WTC11 (cell line): ENCODE measurements around the gene LARP4. TPM values are rescaled to one million over a fixed set of nuclear protein-coding genes. Genes with fewer than 3 reads are reported as not detected.

Experiments used
- ATAC-seq: fragments of 200-7000 bp; cut with Tn5 transposase; 2 replicates; pipeline ENCODE4 v1.10.0; 2021; ENCODE audit warnings: mild to moderate bottlenecking, moderate library complexity
- CTCF ChIA-PET: fragments of 300-600 bp; sonication (Branson Sonifier 250); formaldehyde crosslinking; loops from one replicate; lab custom pipeline; 2021; ENCODE audit warnings: antibody characterized with exemption; lab: Charles Lee
- POLR2A ChIA-PET: fragments of 350-600 bp; sonication (Branson Sonifier 250); formaldehyde crosslinking; loops from one replicate; lab custom pipeline; 2021; ENCODE audit warnings: antibody characterized with exemption; lab: Charles Lee
- DNase-seq: peaks from one replicate; pipeline ENCODE4 v3.0.0; 2021; ENCODE audit warnings: low spot score
- H3K27ac Mint-ChIP-seq: 2 replicates; pipeline ENCODE4 v1.8.0; 2021; ENCODE audit warnings: mixed read lengths
- H3K27me3 Mint-ChIP-seq: 2 replicates; pipeline ENCODE4 v1.8.0; 2021; ENCODE audit warnings: low read depth, mild to moderate bottlenecking, moderate library complexity, mixed read lengths
- H3K36me3 Mint-ChIP-seq: 2 replicates; pipeline ENCODE4 v1.8.0; 2021; ENCODE audit warnings: mixed read lengths
- H3K4me1 Mint-ChIP-seq: 2 replicates; pipeline ENCODE4 v1.8.0; 2022; ENCODE audit warnings: mixed read lengths
- H3K4me3 Mint-ChIP-seq: 2 replicates; pipeline ENCODE4 v1.8.0; 2021; ENCODE audit warnings: mild to moderate bottlenecking, moderate library complexity, mixed read lengths
- H3K9me3 Mint-ChIP-seq: 2 replicates; pipeline ENCODE4 v1.8.0; 2021; ENCODE audit warnings: mixed read lengths
- CREB1 ChIP-seq: sonication (generic); formaldehyde crosslinking; IDR thresholded peaks from 2 replicates; pipeline ENCODE4 v1.8.0; 2023; ENCODE audit warnings: mild to moderate bottlenecking, missing genetic modification reagents
- CTCF ChIP-seq: fragments of 200-600 bp; IDR thresholded peaks from 2 replicates; pipeline ENCODE4 v1.8.0; 2022; ENCODE audit warnings: antibody characterized with exemption
- ERG ChIP-seq: fragments of 250-450 bp; sonication (Bioruptor Pico); IDR thresholded peaks from 2 replicates; pipeline ENCODE4 v1.8.0; 2021; ENCODE audit warnings: mild to moderate bottlenecking
- ETV6 ChIP-seq: sonication (generic); formaldehyde crosslinking; IDR thresholded peaks from 2 replicates; pipeline ENCODE4 v1.8.1; 2022; ENCODE audit warnings: mild to moderate bottlenecking, missing genetic modification reagents
- FOXP1 ChIP-seq: sonication (generic); formaldehyde crosslinking; IDR thresholded peaks from 2 replicates; pipeline ENCODE4 v1.8.0; 2022; ENCODE audit warnings: missing genetic modification reagents, mild to moderate bottlenecking, moderate library complexity, borderline replicate concordance
- GTF2I ChIP-seq: fragments of 250-450 bp; sonication (Bioruptor Pico); conservative IDR thresholded peaks from 2 replicates; pipeline ENCODE4 v1.4.0; 2021; ENCODE audit warnings: mild to moderate bottlenecking
- IRF1 ChIP-seq: sonication (generic); formaldehyde crosslinking; IDR thresholded peaks from 2 replicates; pipeline ENCODE4 v1.8.0; 2023; ENCODE audit warnings: missing genetic modification reagents
- JAZF1 ChIP-seq: fragments of 250-450 bp; sonication (Bioruptor Pico); IDR thresholded peaks from 2 replicates; pipeline ENCODE4 v1.9.0; 2021; ENCODE audit warnings: moderate library complexity, mild to moderate bottlenecking, inconsistent platforms
- KAT7 ChIP-seq: sonication (generic); formaldehyde crosslinking; IDR thresholded peaks from 2 replicates; pipeline ENCODE4 v1.8.1; 2023; ENCODE audit warnings: missing genetic modification reagents, mild to moderate bottlenecking, borderline replicate concordance
- MXD4 ChIP-seq: fragments of 250-450 bp; sonication (Bioruptor Pico); IDR thresholded peaks from 2 replicates; pipeline ENCODE4 v1.8.0; 2021; ENCODE audit warnings: mild to moderate bottlenecking, moderate library complexity, borderline replicate concordance
- NR1H2 ChIP-seq: sonication (generic); formaldehyde crosslinking; IDR thresholded peaks from 2 replicates; pipeline ENCODE4 v1.9.0; 2021; ENCODE audit warnings: mild to moderate bottlenecking, moderate library complexity, missing genetic modification reagents
- PREB ChIP-seq: sonication (generic); formaldehyde crosslinking; IDR thresholded peaks from 2 replicates; pipeline ENCODE4 v1.8.1; 2022; ENCODE audit warnings: mild to moderate bottlenecking, missing genetic modification reagents, moderate library complexity, borderline replicate concordance
- SMAD3 ChIP-seq: sonication (generic); formaldehyde crosslinking; IDR thresholded peaks from 2 replicates; pipeline ENCODE4 v1.8.0; 2022; ENCODE audit warnings: missing genetic modification reagents, mild to moderate bottlenecking, borderline replicate concordance
- SOX15 ChIP-seq: fragments of 250-450 bp; sonication (Bioruptor Pico); IDR thresholded peaks from 2 replicates; pipeline ENCODE4 v1.9.0; 2021; ENCODE audit warnings: mild to moderate bottlenecking
- TCF7 ChIP-seq: sonication (generic); formaldehyde crosslinking; IDR thresholded peaks from 2 replicates; pipeline ENCODE4 v1.8.0; 2022; ENCODE audit warnings: mild to moderate bottlenecking, low read depth, missing genetic modification reagents, moderate library complexity
- ZNF121 ChIP-seq: sonication (generic); formaldehyde crosslinking; IDR thresholded peaks from 2 replicates; pipeline ENCODE4 v1.8.0; 2023; ENCODE audit warnings: missing genetic modification reagents
- ZNF219 ChIP-seq: sonication (generic); formaldehyde crosslinking; IDR thresholded peaks from 2 replicates; pipeline ENCODE4 v1.8.0; 2023; ENCODE audit warnings: missing genetic modification reagents, mild to moderate bottlenecking, borderline replicate concordance
- ZNF416 ChIP-seq: fragments of 250-450 bp; sonication (Bioruptor Pico); IDR thresholded peaks from 2 replicates; pipeline ENCODE4 v1.9.0; 2021; ENCODE audit warnings: mild to moderate bottlenecking, inconsistent platforms
- ZNF425 ChIP-seq: fragments of 250-450 bp; sonication (Bioruptor Pico); conservative IDR thresholded peaks from 2 replicates; pipeline ENCODE4 v1.9.0; 2021; ENCODE audit warnings: mild to moderate bottlenecking
- total RNA-seq: library from RNA; stranded (reverse); gene quantifications from 3 replicates; pipeline ENCODE4 v1.2.3, GENCODE V29; 2021

Gene LARP4
- total RNA-seq, 1 experiment from 2014 or later = 73.9 TPM

GRCh38 chr12:50375802-50376201 lies 24.9 kb upstream of the LARP4 start:
- POLR2A ChIA-PET = interaction anchor here (0.6 kb wide), 1 partner anchor 32 kb away, joined by 6 read pairs; no protein-coding TSS in a partner anchor
- Mint-ChIP-seq H3K27ac (no peak overlapping the region), H3K4me1 (no peaks in the 10 kb centered on the region), H3K27me3 (no peaks in the 10 kb centered on the region), H3K36me3 (no peaks in the 10 kb centered on the region), H3K4me3 (no peak overlapping the region), H3K9me3 (no peaks in the 10 kb centered on the region)
- CTCF ChIA-PET = interaction anchor here (1.0 kb wide), 1 partner anchor 13 kb away, joined by 3 read pairs; no protein-coding TSS in a partner anchor
- TF ChIP-seq ZNF416 (CRISPR knock-in tag) = no peak
- TF ChIP-seq ZNF121 (CRISPR knock-in tag) = no peak
- no peak for ATAC-seq
- DNase-seq = no peak

- ATAC-seq (no peak), DNase-seq (no peak)
- no peaks in the 10 kb centered on the region for H3K4me1 Mint-ChIP-seq
- ChIA-PET CTCF (no interaction called here), POLR2A (interaction anchor here (0.7 kb wide), 1 partner anchor 299 kb away, joined by 4 read pairs; no protein-coding TSS in a partner anchor)
- H3K36me3 Mint-ChIP-seq = no peaks in the 10 kb centered on the region
- H3K4me3 Mint-ChIP-seq = no peak overlapping the region
- H3K27me3 Mint-ChIP-seq = no peaks in the 10 kb centered on the region
- H3K9me3 Mint-ChIP-seq = no peaks in the 10 kb centered on the region
- TF ChIP-seq ETV6 (CRISPR knock-in tag) = no peak
- TF ChIP-seq ZNF219 (CRISPR knock-in tag) = no peak
- TF ChIP-seq ZNF416 (CRISPR knock-in tag) = no peak
- TF ChIP-seq MXD4 (CRISPR knock-in tag) = no peak
- no peak for TF ChIP-seq GTF2I (CRISPR knock-in tag)
- TF ChIP-seq CTCF = no peak
- TF ChIP-seq KAT7 (CRISPR knock-in tag) = no peak
- TF ChIP-seq TCF7 = no peak
- TF ChIP-seq ERG (CRISPR knock-in tag) = no peak
- TF ChIP-seq NR1H2 = no peak
- no peak for TF ChIP-seq FOXP1 (CRISPR knock-in tag)
- no peak for TF ChIP-seq PREB (CRISPR knock-in tag)
- no peak for TF ChIP-seq JAZF1
- no peak for TF ChIP-seq SOX15 (CRISPR knock-in tag)
- no peak for TF ChIP-seq IRF1
- no peak for TF ChIP-seq CREB1 (CRISPR knock-in tag)
- TF ChIP-seq ZNF425 (CRISPR knock-in tag) = no peak
- no peak for TF ChIP-seq SMAD3 (CRISPR knock-in tag)
- H3K27ac Mint-ChIP-seq = no peak overlapping the region
Observed at GRCh38 chr12:50380761-50381325, 19.8 kb upstream of the LARP4 start.
